ENCODE results near the gene FAM177B.

FAM177B gene

GRCh38 chr1:222785529-222785928 is 48.5 kb downstream of the FAM177B start:
- no peak overlapping the region for H3K9ac ChIP-seq (ENCODE audit: low read depth, low read length)
- H3K36me3 ChIP-seq (ENCODE audit: insufficient read depth, low read length) = no peaks in the 10 kb centered on the region

GRCh38 chr1:222786121-222786520 is 49.1 kb downstream of the FAM177B start:
- Histone ChIP-seq H3K4me1 (ENCODE audit: insufficient read depth, low read length) (no peaks in the 10 kb centered on the region), H3K9ac (ENCODE audit: low read depth, low read length) (no peak overlapping the region), H3K9me3 (ENCODE audit: control insufficient read depth, insufficient read depth, low read length) (no peaks in the 10 kb centered on the region), H3K36me3 (ENCODE audit: insufficient read depth, low read length) (no peaks in the 10 kb centered on the region)

More at GRCh38 chr1:222785529-222785928, 48.5 kb downstream of the FAM177B start:
- H3K9me3 ChIP-seq (ENCODE audit: control insufficient read depth, insufficient read depth, low read length) = no peaks in the 10 kb centered on the region
- no peaks in the 10 kb centered on the region for H3K4me1 ChIP-seq (ENCODE audit: insufficient read depth, low read length)

GRCh38 chr1:222787729-222788128 is 50.7 kb downstream of the FAM177B start:
- no peaks in the 10 kb centered on the region for H3K9me3 ChIP-seq (ENCODE audit: control insufficient read depth, insufficient read depth, low read length)
- H3K36me3 ChIP-seq (ENCODE audit: insufficient read depth, low read length) = no peaks in the 10 kb centered on the region
- no peaks in the 10 kb centered on the region for H3K4me1 ChIP-seq (ENCODE audit: insufficient read depth, low read length)
- H3K9ac ChIP-seq (ENCODE audit: low read depth, low read length) = no peak overlapping the region

GRCh38 chr1:222788402-222789156 is 51.6 kb downstream of the FAM177B start:
- Histone ChIP-seq H3K9ac (ENCODE audit: low read depth, low read length) (no peak overlapping the region), H3K36me3 (ENCODE audit: insufficient read depth, low read length) (no peaks in the 10 kb centered on the region), H3K9me3 (ENCODE audit: control insufficient read depth, insufficient read depth, low read length) (no peaks in the 10 kb centered on the region), H3K4me1 (ENCODE audit: insufficient read depth, low read length) (no peaks in the 10 kb centered on the region)

- Histone ChIP-seq H3K9me3 (ENCODE audit: control insufficient read depth, insufficient read depth, low read length) (no peaks in the 10 kb centered on the region), H3K4me1 (ENCODE audit: insufficient read depth, low read length) (no peaks in the 10 kb centered on the region), H3K36me3 (ENCODE audit: insufficient read depth, low read length) (no peaks in the 10 kb centered on the region), H3K9ac (ENCODE audit: low read depth, low read length) (no peak overlapping the region)
Measured at GRCh38 chr1:222790115-222790514, 53.1 kb downstream of the FAM177B start.

- Histone ChIP-seq H3K9me3 (ENCODE audit: control insufficient read depth, insufficient read depth, low read length) (no peaks in the 10 kb centered on the region), H3K4me1 (ENCODE audit: insufficient read depth, low read length) (no peaks in the 10 kb centered on the region), H3K9ac (ENCODE audit: low read depth, low read length) (no peak overlapping the region), H3K36me3 (ENCODE audit: insufficient read depth, low read length) (no peaks in the 10 kb centered on the region)
Measured at GRCh38 chr1:222790520-222790919, 53.5 kb downstream of the FAM177B start.

- no peaks in the 10 kb centered on the region for H3K36me3 ChIP-seq (ENCODE audit: insufficient read depth, low read length)
- H3K9ac ChIP-seq (ENCODE audit: low read depth, low read length) = no peak overlapping the region
- H3K9me3 ChIP-seq (ENCODE audit: control insufficient read depth, insufficient read depth, low read length) = no peaks in the 10 kb centered on the region
- H3K4me1 ChIP-seq (ENCODE audit: insufficient read depth, low read length) = no peaks in the 10 kb centered on the region
Measured at GRCh38 chr1:222791006-222791710, 54.2 kb downstream of the FAM177B start.

GRCh38 chr1:222792744-222793143 is 55.7 kb downstream of the FAM177B start:
- Histone ChIP-seq H3K9me3 (ENCODE audit: control insufficient read depth, insufficient read depth, low read length) (no peaks in the 10 kb centered on the region), H3K36me3 (ENCODE audit: insufficient read depth, low read length) (no peaks in the 10 kb centered on the region), H3K4me1 (ENCODE audit: insufficient read depth, low read length) (no peaks in the 10 kb centered on the region), H3K9ac (ENCODE audit: low read depth, low read length) (no peak overlapping the region)

- Histone ChIP-seq H3K9me3 (ENCODE audit: control insufficient read depth, insufficient read depth, low read length) (no peaks in the 10 kb centered on the region), H3K9ac (ENCODE audit: low read depth, low read length) (no peak overlapping the region), H3K4me1 (ENCODE audit: insufficient read depth, low read length) (no peaks in the 10 kb centered on the region), H3K36me3 (ENCODE audit: insufficient read depth, low read length) (no peaks in the 10 kb centered on the region)
Measured at GRCh38 chr1:222794656-222795474, 57.9 kb downstream of the FAM177B start.

- no peaks in the 10 kb centered on the region for H3K4me1 ChIP-seq (ENCODE audit: insufficient read depth, low read length)
- H3K9ac ChIP-seq (ENCODE audit: low read depth, low read length) = no peak overlapping the region
- no peaks in the 10 kb centered on the region for H3K9me3 ChIP-seq (ENCODE audit: control insufficient read depth, insufficient read depth, low read length)
- no peaks in the 10 kb centered on the region for H3K36me3 ChIP-seq (ENCODE audit: insufficient read depth, low read length)
Measured at GRCh38 chr1:222798116-222798515, 61.1 kb downstream of the FAM177B start.

GRCh38 chr1:222798975-222799374 is 62.0 kb downstream of the FAM177B start:
- Histone ChIP-seq H3K4me1 (ENCODE audit: insufficient read depth, low read length) (no peaks in the 10 kb centered on the region), H3K36me3 (ENCODE audit: insufficient read depth, low read length) (no peaks in the 10 kb centered on the region), H3K9me3 (ENCODE audit: control insufficient read depth, insufficient read depth, low read length) (no peaks in the 10 kb centered on the region), H3K9ac (ENCODE audit: low read depth, low read length) (no peak overlapping the region)
